HepG2 (cell line): ENCODE results near the gene GDPD4.

Experiments
- CTCF ChIP-seq: sonication (generic); formaldehyde crosslinking; IDR thresholded peaks from 2 replicates; pipeline ENCODE4 v1.5.0; 2020; ENCODE audit warnings: mild to moderate bottlenecking, missing genetic modification reagents, moderate library complexity
- DNMT1 ChIP-seq: sonication (generic); formaldehyde crosslinking; IDR thresholded peaks from 2 replicates; pipeline ENCODE4 v1.5.1; 2020; ENCODE audit warnings: mild to moderate bottlenecking, missing genetic modification reagents
- LRRFIP1 ChIP-seq: sonication (generic); formaldehyde crosslinking; conservative IDR thresholded peaks from 2 replicates; pipeline ENCODE4 v1.4.0; 2020; ENCODE audit warnings: missing genetic modification reagents
- TIGD3 ChIP-seq: sonication (generic); formaldehyde crosslinking; IDR thresholded peaks from 2 replicates; pipeline ENCODE4 v1.5.1; 2020; ENCODE audit warnings: mild to moderate bottlenecking, missing genetic modification reagents, borderline replicate concordance
- YY1 ChIP-seq: IDR thresholded peaks from 2 replicates; pipeline ENCODE4 v1.6.1; 2011; ENCODE audit warnings: low read length, low read depth, moderate library complexity, mild to moderate bottlenecking; ENCODE audit not compliant: insufficient read depth, insufficient replicate concordance

GRCh38 chr11:77196961-77197360 lies 104.5 kb downstream of the GDPD4 start:
- TF ChIP-seq DNMT1 (CRISPR knock-in tag) (no peak), LRRFIP1 (no peak), CTCF (no peak), TIGD3 (CRISPR knock-in tag) (no peak), YY1 (no peak)
